Inferior parietal cortex (tissue), 1 donor: Measurements from ENCODE around the gene RPTOR.
"Not testable (repeated sequence)": the region's sequence is repeated elsewhere in the genome, so short reads cannot be mapped to it uniquely, and the experiment has no call there.

Experiments
- DNase-seq: peaks from one replicate; pipeline ENCODE4 v3.0.0-alpha.2; 2016; ENCODE audit errors: extremely low spot score

Gene RPTOR

DNA sequence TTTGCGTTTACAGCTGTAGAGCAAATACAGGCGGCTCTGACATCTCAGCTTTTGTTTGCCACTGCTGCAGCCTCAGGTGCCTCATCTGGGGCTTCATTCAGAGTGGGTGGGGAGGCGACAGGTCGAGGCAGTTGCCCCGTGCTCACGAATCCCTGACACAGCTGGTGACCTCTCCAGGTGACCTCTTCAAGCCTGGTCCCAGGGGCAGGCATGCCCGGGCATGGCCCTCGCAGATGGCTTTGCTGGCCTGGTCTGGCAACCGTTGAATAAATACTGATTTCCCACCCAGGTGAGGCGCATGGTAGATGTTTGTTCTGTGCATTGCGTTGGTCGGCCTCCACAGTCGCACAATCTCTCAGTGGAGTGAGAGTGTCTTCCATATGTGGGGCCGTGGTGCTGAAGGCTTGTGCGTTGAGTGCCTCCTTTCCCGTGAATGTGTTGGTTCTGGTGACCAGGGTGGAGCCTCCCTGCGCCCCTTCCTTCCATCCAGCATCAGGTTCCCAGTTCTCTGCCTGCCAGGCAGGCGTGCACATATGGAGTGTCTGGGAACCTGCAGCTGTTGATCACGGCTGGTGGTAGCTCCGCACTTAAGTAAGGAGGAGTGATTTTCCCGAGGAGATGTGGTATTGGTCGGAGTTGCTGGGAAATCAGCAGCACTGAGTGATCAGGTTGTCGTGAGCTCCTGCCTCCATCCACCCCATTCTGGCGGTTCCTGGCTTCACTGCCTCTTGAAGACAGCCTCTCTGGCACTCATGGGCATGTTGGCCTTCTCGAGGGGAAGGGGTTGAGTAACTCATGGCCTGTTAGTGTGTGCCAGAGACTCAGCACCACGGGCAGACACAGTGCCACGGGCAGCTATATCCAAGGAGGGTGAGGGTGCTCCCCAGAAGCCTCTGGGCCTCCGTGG lies 149.7 kb downstream of the RPTOR start:
- no peak for DNase-seq

DNA sequence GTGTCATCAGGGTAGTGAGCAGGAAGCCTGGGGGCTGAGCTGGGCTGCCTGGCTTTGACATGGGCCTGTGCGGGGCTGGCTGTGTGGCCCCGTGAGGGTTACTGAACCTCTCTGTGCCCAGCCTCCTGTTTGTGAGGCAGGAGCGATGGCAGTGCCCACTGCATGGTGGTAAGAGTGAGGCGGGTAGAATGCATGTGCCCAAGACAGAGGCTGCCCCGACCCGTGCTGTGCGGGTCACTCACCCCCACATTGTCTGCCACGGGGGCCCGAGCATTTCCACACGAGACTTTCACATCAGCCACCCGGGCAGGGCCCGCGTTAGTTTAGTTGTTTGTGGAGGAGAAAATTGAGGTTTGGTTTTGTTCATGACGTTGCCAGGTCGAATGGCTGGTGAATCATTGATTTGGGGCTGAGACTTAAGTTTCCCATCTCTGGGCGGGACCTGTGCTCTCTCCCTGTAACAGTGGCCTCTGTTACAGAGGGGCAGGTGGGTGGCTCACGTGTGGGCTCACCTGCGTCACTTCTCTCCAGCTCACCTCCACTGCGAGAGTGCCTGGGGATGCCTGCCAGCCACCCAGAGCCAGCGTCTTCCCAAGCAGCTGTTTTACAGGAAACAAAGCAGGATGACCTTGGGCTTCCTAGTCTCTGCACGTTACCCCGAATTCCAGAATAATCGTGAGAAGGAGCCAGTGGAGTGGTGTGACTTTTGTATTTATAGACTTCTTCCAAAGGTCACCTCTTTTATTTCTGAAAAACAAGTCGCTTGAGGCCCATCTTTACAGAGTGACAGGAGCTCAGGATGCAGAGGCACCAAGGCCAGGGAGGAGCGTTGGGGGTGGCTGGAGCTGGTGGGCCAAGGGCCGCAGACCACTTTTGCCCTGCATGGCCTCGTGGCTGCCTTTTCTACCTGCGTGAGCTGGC lies 150.6 kb downstream of the RPTOR start:
- DNase-seq: no peak

DNA sequence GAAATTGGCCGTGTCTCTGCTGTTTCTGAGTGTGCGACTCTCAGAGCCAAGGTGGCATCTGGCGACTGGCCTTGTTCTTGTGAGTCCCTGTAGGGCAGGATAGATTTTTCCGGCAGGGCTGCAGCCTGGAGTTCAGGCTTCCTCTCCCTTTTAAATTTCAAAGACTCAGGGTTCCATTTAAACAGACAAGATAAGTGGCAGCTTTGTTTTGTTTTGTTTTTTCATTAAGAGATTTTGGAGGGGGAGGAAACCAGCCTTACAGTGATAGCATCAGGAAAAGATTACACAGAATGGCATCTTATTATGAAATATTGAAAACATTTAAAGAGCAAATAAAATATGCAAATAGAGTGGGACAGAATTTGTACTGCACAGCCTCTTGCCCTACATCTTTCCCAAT lies 151.3 kb downstream of the RPTOR start:
- DNase-seq: no peak

DNA sequence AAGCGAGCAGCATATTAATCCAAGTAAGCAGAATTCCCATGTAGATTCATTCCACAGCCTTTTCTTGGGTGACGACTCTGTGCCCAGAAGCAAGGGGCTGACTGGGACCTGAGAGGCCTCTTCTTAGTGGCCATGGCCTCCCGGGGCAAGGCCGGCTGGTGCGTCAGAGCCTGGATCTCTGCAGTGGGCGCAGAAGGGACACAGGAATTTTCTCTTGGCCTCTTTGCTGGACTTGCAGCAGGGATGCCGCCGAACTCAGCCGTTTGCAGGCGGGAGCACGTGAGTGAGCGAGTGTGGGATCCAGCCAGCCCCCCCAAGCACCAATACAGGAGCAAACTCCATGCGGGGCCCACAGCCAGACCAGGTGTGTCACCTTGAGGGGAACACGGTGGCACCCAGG lies 151.8 kb downstream of the RPTOR start:
- DNase-seq: no peak

DNA sequence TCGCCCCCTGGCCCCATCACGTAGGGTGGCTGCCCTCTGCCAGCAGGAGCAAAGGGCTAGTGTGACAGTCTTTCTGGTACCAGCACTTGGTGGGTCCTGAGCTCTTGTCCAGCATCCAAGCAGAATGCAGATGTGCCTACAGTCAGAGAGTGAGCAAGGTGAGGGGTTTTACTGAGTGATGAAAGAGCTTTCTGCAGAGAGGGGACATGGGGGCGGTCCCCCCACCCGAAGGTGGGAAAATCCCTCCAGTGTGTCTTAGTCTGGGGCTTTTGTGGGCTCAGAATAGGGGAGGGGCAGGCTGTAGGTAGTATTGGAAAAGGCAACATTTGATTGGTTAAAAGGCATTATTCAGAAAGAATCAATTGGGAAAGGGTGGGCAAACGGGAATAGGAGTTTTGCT lies 152.3 kb downstream of the RPTOR start:
- no peak for DNase-seq

DNA sequence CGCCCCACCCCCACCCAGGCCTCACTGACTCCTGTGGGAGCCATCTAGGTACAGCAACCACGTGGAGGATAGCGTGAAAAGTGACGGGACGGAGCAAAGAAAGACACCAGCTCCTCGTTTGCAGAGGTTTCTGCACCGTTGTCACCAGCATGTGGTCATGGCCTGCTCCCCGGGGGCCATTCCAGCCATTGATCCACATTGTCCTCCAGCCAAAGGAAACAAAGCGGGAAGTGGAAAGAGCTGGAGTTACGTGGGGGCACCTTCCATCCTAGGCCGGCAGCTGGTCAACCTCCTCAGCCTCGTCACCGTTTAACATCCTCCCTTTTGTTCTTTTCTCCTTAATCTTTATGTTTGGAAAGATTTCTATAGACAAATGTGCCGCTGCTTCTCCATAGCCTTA lies 153.7 kb downstream of the RPTOR start:
- DNase-seq: no peak

DNA sequence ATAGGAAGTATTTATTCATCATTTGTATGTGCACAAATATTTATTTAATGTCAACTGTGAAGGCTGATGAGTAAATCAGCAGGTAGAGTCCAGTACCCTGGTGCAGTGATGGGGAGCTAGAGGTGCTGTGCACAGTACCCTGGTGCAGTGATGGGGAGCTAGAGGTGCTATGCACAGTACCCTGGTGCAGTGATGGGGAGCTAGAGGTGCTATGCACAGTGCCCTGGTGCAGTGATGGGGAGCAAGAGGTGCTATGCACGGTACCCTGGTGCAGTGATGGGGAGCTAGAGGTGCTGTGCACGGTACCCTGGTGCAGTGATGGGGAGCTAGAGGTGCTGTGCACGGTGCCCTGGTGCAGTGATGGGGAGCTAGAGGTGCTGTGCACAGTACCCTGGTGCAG lies 154.6 kb downstream of the RPTOR start:
- not testable (repeated sequence) for DNase-seq

DNA sequence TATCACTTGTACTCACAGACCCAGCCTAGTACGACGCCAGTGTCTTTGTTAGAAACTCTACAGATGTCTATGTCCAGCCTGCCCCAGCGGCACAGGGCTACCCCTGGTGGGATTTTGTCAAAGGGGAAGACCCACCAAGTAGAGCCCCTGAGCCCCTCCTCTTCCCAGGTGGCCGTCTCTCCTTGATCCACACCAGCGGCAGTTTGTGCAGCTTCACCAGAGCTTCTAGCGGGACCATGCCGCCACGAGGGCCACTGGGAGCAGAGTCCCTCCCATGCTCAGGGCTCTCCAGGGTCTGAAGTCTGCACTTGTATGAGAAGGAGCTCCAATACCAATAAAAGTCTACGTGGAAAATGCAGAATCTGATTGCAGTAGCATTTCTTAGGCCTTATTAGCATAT lies 157.1 kb downstream of the RPTOR start:
- DNase-seq: no peak

DNA sequence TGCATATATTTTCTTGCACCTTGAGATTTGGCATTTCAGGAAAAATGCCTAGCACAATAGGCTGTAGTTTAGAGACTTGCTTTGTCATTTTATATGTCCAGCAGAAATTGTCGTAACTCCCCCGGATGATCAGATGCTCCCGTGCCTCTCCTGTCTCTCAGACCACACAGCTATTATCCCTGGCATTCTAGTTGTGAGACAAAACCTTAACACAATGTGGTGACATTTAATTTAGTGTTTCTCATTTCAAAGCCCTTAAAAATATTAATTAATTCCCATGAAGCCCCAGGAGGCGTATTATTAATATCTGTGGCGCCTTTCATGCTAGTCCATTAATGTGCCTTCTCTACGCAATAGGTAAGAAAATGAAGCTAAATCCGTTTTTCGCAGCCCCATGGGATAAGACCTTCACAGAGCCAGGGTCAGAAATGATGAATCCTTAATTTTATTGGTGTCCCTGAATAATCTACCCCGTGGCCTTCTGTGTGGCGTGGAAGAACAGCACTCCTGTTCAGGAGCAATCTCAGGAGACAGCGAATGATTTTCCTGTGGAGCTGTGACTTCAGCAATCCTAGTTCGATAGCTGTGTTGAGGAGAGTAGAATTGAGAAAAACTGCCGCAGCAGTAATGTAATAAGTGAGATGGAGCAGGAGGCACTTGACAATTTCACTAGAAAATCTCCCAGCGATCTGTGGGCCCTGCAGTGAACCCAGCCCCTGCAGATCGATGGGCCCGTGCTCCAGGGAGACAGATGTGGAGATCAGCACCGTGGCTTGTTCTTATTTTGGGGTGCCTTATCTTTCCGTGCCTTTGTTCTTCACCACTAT lies 157.9 kb downstream of the RPTOR start:
- no peak for DNase-seq

DNA sequence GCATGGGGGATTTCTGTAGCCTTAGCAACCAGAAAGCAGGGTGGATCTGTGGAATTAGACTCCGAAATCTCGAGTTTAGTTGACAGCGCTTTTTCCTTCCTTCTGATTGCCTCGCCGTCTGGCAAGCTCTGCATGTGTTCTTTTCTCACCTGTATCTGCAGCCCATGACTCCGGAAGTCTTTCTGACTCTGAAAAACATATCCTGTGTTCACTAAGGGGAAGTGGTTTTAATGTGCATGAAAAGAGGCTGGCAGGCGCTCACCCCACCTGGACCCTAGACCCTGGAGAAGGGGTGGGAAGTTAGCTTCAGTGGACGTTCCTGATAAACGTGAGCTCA lies 158.5 kb downstream of the RPTOR start:
- DNase-seq: no peak

DNA sequence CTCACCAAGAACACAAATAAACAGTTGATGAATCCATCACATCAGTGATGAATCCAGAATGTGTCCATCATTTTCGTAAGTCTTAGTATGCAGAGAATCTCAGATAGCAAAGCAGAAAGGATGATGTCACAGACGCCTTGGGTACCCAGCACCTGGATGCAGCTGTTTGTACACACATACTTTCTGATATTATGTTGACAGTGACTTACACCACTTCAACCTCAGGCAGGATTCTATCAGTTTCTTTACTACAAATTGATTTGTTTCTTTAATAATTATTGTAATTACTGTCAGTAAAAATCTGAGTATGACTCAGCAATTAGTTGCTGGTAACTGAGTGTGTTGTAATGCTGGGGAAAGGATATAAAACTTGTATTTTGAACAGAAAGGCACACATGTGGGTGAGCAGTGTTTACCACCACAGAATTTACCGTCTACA lies 159.8 kb downstream of the RPTOR start:
- no peak for DNase-seq

DNA sequence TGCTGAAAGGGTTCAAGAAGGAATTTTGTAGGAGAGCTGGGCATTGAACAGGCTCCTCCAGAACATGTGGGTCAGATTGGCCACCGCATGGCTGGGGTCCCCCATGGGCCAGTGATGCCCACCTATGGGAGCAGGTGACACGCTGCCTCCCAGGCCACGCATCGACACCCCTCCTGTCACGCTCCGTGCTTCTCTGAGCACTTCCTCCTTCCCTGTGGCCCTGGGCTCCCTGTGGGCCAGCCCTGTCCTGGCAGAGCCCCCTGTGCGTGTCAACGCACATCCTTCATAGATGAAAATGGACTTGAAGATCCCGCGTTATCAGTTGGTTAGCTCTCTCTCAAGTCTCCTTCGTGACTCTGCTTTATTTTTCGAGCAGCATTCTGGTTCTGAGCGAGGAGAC lies 160.3 kb downstream of the RPTOR start:
- no peak for DNase-seq

DNA sequence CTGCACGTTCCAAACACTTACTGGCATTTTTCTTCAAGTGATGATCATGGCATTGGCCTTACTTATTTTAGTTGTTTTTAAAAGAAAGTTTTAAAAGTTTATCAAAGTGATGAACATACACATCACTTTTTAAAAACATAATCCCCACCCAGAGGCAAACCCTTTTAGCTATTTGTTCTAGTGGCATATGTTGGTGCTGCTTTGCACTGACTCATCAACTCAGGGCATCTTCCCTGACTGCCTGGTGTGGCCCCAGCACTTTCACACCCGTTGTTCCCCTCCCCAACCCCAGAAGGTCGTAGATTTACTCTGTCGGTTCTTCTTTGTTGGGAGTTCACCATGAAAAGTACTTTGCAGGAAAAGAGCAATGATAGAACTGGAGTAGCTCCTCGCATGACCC lies 161.3 kb downstream of the RPTOR start:
- DNase-seq: no peak

DNA sequence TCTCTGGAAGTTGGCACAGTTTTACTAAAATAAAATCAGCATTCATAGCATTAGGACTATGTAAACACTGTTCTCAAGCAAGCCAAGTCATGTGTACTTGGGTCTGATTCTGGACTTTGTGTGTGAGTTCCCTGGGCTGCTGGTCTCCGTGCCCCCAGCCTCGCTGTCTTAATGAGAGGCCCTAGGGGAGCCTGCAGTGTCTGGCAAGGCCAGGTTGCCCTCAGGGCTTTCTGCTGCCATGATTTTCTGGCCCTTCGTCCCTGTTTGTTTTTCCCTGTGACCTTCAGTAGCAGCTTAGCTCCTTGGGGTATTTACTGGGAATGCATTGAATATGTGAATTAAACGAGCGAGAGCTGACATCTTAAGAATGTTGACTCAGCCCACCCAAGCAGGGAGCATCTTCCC lies 161.8 kb downstream of the RPTOR start:
- DNase-seq: no peak

DNA sequence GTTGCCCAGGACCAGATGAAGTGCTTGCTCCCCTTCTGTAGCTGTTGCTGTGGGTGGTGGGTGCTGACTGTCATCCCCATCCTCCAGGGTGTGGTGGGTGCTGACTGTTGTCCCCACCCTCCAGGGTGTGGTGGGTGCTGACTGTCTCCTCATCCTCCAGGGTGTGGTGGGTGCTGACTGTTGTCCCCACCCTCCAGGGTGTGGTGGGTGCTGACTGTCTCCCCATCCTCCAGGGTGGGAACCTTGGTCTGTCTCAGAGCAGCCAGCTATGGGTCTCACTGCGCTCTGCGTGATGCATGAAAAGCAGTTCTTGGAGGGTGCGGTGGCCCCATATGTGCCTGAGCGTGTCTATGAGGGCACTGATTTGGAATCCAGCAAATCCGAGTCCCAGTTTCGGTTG lies 163.8 kb downstream of the RPTOR start:
- no peak for DNase-seq

DNA sequence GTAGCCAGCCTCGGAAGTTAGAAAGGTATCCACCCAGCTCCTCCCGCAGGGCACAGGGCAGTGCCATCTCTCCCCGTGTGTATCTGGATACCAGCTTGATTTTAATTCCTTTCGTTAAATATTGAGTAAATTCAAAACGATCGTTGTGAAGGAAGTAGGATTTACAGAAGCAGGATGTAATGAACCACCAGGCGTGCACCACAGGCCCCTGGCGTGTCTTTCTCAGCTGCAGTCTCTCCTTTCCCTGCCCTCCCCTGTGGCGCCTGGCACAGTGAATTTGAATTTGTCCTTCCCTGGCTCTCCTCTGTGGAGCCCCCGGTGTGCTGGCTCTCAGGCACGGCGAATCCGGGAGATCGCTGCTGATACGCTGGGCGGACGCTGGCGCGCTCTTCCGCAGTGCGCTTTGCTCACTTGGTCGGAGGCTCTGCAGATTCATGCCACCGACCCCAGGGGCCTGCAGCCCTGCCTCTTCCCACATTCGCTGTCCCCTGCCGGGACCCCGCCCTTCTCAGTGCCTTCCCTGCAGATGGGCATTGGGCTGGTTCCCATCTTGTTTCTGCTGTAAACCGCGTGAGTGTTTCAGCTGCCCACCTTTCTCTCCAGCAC lies 164.6 kb downstream of the RPTOR start:
- DNase-seq: no peak

DNA sequence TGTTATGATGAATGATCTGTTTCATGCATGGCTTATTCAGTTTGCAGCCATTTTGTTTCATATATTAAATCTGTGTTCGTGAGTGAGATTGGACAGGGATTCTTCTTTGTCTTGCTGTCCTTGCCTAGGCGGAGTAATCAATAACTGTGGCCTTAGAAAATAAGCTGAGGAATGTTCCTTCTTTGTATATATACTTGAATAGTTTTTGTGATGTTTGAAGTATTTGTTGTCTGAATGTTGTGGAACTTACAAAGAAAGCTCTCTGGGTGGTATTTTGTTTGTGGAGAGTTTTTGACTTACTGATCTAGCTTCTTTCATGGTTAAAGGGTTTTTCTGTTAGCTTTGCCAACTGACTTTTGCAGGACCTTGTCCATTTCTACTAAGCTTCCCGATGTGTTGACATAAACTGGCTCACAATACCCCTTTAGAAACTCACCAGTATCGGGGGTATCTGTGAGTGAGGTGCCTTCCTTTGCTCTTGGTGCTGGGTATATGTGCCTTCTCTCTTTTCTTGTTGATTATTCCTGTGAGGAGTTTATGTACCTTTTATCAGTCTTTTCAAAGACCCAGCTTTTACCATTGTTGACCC lies 166.2 kb downstream of the RPTOR start:
- DNase-seq: no peak

DNA sequence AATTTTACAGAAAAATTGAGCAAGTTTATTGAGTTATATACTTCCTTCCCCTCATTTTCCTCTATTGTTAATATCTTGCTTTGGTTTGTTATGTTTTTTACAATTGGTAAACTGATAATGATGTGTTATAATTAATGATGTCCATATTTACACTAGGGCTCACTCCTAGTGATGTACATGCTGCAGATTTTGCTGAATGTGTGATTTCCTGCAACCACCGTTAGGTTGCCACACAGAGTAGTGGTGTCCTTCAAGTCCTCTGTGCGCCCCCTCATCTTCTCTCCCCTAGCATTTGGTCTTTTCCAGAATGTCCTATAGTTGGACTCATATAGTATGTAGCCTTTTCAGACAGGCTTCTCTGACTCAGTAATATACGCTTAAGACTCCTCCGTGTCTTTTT lies 167.5 kb downstream of the RPTOR start:
- no peak for DNase-seq

DNA sequence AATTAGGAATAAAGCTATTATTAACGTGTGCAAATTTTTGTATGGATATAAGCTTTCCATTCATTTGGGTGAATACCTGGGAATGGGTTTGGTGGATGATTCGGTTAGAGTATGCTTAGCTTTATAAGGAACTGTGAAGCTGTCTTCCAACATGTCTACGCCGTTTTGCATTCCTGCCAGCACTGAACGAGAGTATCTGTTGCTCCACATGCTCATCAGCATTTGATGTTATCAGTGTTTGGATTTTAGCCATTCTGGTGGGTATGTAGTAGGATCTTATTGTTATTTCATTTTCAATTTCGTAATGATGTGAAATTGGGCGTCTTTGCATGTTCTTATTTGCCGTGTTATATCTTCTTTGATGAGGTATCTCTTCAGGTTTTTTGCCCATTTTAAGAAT lies 168.0 kb downstream of the RPTOR start:
- DNase-seq: no peak

DNA sequence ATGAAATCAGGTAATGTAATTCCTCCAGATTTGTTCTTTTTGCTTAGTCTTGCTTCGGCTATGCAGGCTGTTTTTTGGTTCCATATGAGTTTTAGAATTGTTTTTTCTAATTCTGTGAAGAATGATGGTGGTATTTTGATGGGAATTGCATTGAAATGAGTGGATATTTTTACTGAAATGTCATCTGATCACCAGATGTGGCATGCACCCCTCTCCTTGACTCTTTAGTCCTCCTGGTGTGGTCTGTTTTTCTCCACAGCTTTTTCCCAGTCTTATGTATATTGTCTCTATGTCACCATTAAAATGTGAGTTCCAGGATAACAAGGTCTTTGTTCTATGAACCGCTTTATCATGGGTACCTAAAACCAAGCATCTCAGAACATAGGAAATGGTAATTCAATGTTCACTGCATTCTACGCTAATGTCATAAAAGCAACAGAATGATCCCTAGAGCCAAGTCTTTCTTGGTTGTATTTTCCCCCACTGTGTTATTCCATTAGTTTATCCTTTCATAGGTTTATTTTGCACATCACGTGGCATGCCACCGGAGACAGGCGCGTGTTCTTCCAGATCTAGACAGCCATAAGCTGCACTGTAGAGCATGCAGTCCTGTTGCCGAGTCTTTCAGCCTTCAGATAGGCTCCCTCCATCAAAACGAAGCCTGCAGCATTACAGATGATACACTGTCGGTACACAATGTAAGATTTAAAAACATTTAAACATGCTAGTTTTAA lies 172.5 kb downstream of the RPTOR start:
- DNase-seq: no peak

DNA sequence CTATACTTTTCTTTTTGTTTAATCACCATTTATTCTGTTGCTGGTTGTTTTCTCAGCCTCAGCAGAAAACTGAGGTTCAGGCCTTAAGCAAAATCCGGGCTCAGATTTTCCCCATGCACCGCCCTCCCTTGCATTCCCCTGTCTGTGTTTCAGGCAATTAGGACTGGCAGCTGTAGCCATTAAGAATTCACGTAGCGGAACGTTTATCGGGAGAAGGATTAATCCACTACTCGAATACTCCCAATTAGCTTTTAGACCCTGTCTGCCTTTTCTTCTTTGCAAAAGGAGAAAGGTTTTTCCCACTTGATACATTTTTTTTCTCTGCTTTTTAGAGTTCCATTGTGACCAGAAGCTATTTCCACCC lies 173.1 kb downstream of the RPTOR start:
- no peak for DNase-seq
